Liver (tissue), 9 donors: ENCODE data around the gene CCNB1IP1. TPM values are rescaled to one million over a fixed set of nuclear protein-coding genes. Genes with fewer than 3 reads are reported as not detected.

Experiments
- DNase-seq: peaks from one replicate; pipeline ENCODE4 v3.0.0-alpha.2; 2017; ENCODE audit warnings: low spot score
- H3K27ac ChIP-seq, 2 donors: one replicate each; pipeline ENCODE4 v1.7.0; 2013; ENCODE audit warnings: inconsistent platforms in 2 of 2, low read length in 2 of 2, control low read depth in 1 of 2, low read depth in 1 of 2, mild to moderate bottlenecking in 1 of 2
- H3K27me3 ChIP-seq, 4 donors: one replicate each; pipeline versions ENCODE4 v1.6.1 to v1.7.0; 2013; ENCODE audit warnings: low read length in 3 of 4, inconsistent platforms in 1 of 4, mild to moderate bottlenecking in 1 of 4, moderate library complexity in 1 of 4; ENCODE audit not compliant: control insufficient read depth in 4 of 4, insufficient read depth in 4 of 4
- H3K36me3 ChIP-seq, 4 donors: one replicate each; pipeline versions ENCODE4 v1.6.1 to v1.7.0; 2013; ENCODE audit warnings: low read length in 3 of 4, mild to moderate bottlenecking in 3 of 4, low read depth in 1 of 4, moderate library complexity in 1 of 4; ENCODE audit not compliant: control insufficient read depth in 4 of 4, insufficient read depth in 3 of 4
- H3K4me1 ChIP-seq, 4 donors: one replicate each; pipeline versions ENCODE4 v1.6.1 to v1.7.0; 2013; ENCODE audit warnings: low read length in 3 of 4, mild to moderate bottlenecking in 3 of 4, moderate library complexity in 1 of 4; ENCODE audit not compliant: control insufficient read depth in 4 of 4, insufficient read depth in 4 of 4
- H3K4me3 ChIP-seq, 3 donors: one replicate each; pipeline versions ENCODE4 v1.6.1 to v1.7.0; 2013; ENCODE audit warnings: low read length in 3 of 3, control low read depth in 1 of 3, low read depth in 1 of 3, mild to moderate bottlenecking in 1 of 3
- H3K9ac ChIP-seq, 2 donors: one replicate each; pipeline ENCODE4 v1.7.0; 2013; ENCODE audit warnings: low read length in 2 of 2, mild to moderate bottlenecking in 2 of 2, moderate library complexity in 2 of 2, control low read depth in 1 of 2, low read depth in 1 of 2
- H3K9me3 ChIP-seq, 4 donors: one replicate each; pipeline versions ENCODE4 v1.6.1 to v1.7.0; 2013; ENCODE audit warnings: low read length in 3 of 4; ENCODE audit not compliant: control insufficient read depth in 4 of 4
- EGR1 ChIP-seq, 2 donors: IDR thresholded peaks; 2 replicates each; pipeline ENCODE4 v1.6.1; 2016 to 2018; ENCODE audit warnings: antibody characterized with exemption in 2 of 2, low read depth in 2 of 2
- GABPA ChIP-seq, 2 donors: IDR thresholded peaks in 1 of 2; conservative IDR thresholded peaks in 1 of 2; 2 replicates each; pipeline ENCODE4 v1.6.1; 2016; ENCODE audit warnings: antibody characterized with exemption in 2 of 2, mild to moderate bottlenecking in 1 of 2, moderate library complexity in 1 of 2
- HNF4A ChIP-seq, 2 donors: conservative IDR thresholded peaks; 2 replicates each; pipeline ENCODE4 v1.6.1; 2016; ENCODE audit warnings: antibody characterized with exemption in 2 of 2, mild to moderate bottlenecking in 2 of 2
- HNF4G ChIP-seq: IDR thresholded peaks from 2 replicates; pipeline ENCODE4 v1.6.1; 2016; ENCODE audit warnings: antibody characterized with exemption
- JUND ChIP-seq, 2 donors: IDR thresholded peaks; 2 replicates each; pipeline ENCODE4 v1.6.1; 2016; ENCODE audit warnings: antibody characterized with exemption in 2 of 2
- MAX ChIP-seq: IDR thresholded peaks from 2 replicates; pipeline ENCODE4 v1.6.1; 2016; ENCODE audit warnings: antibody characterized with exemption
- NR2F2 ChIP-seq: IDR thresholded peaks from 2 replicates; pipeline ENCODE4 v1.6.1; 2016; ENCODE audit warnings: antibody characterized with exemption
- RAD21 ChIP-seq, 2 donors: IDR thresholded peaks; 2 replicates each; pipeline ENCODE4 v1.6.1; 2016; ENCODE audit warnings: antibody characterized with exemption in 2 of 2, mild to moderate bottlenecking in 2 of 2
- RXRA ChIP-seq, 2 donors: IDR thresholded peaks; 2 replicates each; pipeline ENCODE4 v1.6.1; 2017 to 2018; ENCODE audit warnings: antibody characterized with exemption in 2 of 2, mild to moderate bottlenecking in 1 of 2
- TAF1 ChIP-seq: conservative IDR thresholded peaks from 2 replicates; pipeline ENCODE4 v1.6.1; 2016; ENCODE audit warnings: antibody characterized with exemption, mild to moderate bottlenecking
- YY1 ChIP-seq: IDR thresholded peaks from 2 replicates; pipeline ENCODE4 v1.6.1; 2016; ENCODE audit warnings: antibody characterized with exemption, mild to moderate bottlenecking
- ZBTB33 ChIP-seq: IDR thresholded peaks from 2 replicates; pipeline ENCODE4 v1.6.1; 2016; ENCODE audit warnings: antibody characterized with exemption
- WGBS: extraction: QIAGEN DNeasy Blood & Tissue Kit; methylation state at CpG from one replicate; pipeline ENCODE4 v1.1.7; 2013; 5-methylcytosine and 5-hydroxymethylcytosine counted together
- polyA plus RNA-seq, 2 donors: library from polyadenylated mRNA; stranded (reverse) in 1 of 2; unstranded in 1 of 2; fragments of 200-250 nt in 1 of 2; fragments of >200 nt in 1 of 2; fragmentation: Nextera tagmentation in 1 of 2; extraction: Ambion mirVana in 1 of 2; gene quantifications; one replicate each; pipeline versions ENCODE4 v1.2.1 to v1.2.3, GENCODE V29; 2013 to 2015
- total RNA-seq, 2 donors: library from RNA; depleted of rRNA; stranded (reverse); fragments of >200 nt; gene quantifications; one replicate each; pipeline ENCODE4 v1.2.3, GENCODE V29; 2014
- TF ChIP-seq, protein P1 (sequence below): IDR thresholded peaks from 2 replicates; pipeline ENCODE4 v1.6.1; 2016; ENCODE audit warnings: antibody characterized with exemption
- TF ChIP-seq, protein P2 (sequence below): fragments of 150-350 bp; IDR thresholded peaks from 2 replicates; pipeline ENCODE4 v1.5.1; 2017; ENCODE audit warnings: improper control_type of control experiment, low read depth, low read length; ENCODE audit not compliant: missing input control
- TF ChIP-seq, protein P3 (sequence below): IDR thresholded peaks from 2 replicates; pipeline ENCODE4 v1.6.1; 2016; ENCODE audit warnings: antibody characterized with exemption, mild to moderate bottlenecking
- donor health status: healthy.
- donor health status: healthy.
- donor health status: healthy.
- donor health status: healthy.
- donor health status: healthy.

CCNB1IP1 gene
- total and polyA plus RNA-seq, 4 donors: 14.5 to 31.0 (median 15.7) TPM

DNA sequence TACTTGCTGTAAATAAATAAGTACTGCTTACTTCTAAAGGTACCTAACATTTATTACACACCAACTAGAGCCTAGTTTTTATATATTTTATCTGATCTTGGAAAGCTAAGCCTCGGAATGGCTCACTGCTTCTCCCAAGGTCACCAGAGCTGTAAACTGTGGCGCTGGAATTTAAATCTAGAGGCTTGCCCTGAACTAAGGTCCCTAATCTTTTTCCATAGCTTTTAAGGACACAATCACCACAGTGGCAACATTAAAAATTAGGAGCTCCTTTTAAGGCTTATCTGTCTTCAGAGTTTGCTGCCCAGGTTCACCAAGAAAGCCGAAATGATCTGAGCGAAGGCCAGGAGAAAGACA lies 670 bp downstream of the CCNB1IP1 start:
- no peak for DNase-seq
- H3K4me3 ChIP-seq: peak overlapping the region; percentile 53 to 98 (median 79)
- peaks cover 9 to 52% (median 45%) of the 10 kb centered on the region in 4 donors for H3K4me1 ChIP-seq
- H3K27ac ChIP-seq: peak overlapping the region; percentile 81 to 97
- H3K36me3 ChIP-seq: peaks cover 0 to 11% (median 1%) of the 10 kb centered on the region in 4 donors
- no peaks in the 10 kb centered on the region for H3K27me3 ChIP-seq
- peak overlapping the region; percentile 52 to 98 for H3K9ac ChIP-seq
- H3K9me3 ChIP-seq: no peaks in the 10 kb centered on the region
- TF ChIP-seq NR2F2 (no peak), TAF1 (no peak)
- WGBS: 8% methylated on average over 4 of the region's 4 CpGs

- Histone ChIP-seq H3K36me3 (peaks cover 2 to 16% (median 6%) of the 10 kb centered on the region in 4 donors), H3K27ac (peak overlapping the region in 1 of 2 donors; percentile 28), H3K9me3 (no peaks in the 10 kb centered on the region), H3K4me3 (peak overlapping the region in 1 of 3 donors; percentile 0), H3K9ac (no peak overlapping the region), H3K27me3 (no peaks in the 10 kb centered on the region), H3K4me1 (peaks cover 9 to 60% (median 52%) of the 10 kb centered on the region in 4 donors)
- TF ChIP-seq MAX: no peak
- no peak for TF ChIP-seq EGR1 (IDR thresholded peaks at IDR 0.05; ENCODE audit: low read depth in 2 of 2)
- no peak for TF ChIP-seq NR2F2
- TF ChIP-seq, protein P1, sequence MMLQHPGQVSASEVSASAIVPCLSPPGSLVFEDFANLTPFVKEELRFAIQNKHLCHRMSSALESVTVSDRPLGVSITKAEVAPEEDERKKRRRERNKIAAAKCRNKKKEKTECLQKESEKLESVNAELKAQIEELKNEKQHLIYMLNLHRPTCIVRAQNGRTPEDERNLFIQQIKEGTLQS: peak; percentile 12
- TF ChIP-seq HNF4A (conservative IDR thresholded peaks at IDR 0.05): no peak
- TF ChIP-seq ZBTB33: no peak
- TF ChIP-seq RAD21 (IDR thresholded peaks at IDR 0.05): no peak
- TF ChIP-seq YY1: no peak
- TF ChIP-seq, protein P2, sequence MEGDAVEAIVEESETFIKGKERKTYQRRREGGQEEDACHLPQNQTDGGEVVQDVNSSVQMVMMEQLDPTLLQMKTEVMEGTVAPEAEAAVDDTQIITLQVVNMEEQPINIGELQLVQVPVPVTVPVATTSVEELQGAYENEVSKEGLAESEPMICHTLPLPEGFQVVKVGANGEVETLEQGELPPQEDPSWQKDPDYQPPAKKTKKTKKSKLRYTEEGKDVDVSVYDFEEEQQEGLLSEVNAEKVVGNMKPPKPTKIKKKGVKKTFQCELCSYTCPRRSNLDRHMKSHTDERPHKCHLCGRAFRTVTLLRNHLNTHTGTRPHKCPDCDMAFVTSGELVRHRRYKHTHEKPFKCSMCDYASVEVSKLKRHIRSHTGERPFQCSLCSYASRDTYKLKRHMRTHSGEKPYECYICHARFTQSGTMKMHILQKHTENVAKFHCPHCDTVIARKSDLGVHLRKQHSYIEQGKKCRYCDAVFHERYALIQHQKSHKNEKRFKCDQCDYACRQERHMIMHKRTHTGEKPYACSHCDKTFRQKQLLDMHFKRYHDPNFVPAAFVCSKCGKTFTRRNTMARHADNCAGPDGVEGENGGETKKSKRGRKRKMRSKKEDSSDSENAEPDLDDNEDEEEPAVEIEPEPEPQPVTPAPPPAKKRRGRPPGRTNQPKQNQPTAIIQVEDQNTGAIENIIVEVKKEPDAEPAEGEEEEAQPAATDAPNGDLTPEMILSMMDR: no peak
- peak in 1 of 2 donors; percentile 18 for TF ChIP-seq RXRA (IDR thresholded peaks at IDR 0.05)
- no peak for DNase-seq
- WGBS: 31% methylated on average over 2 of the region's 2 CpGs
Measured at GRCh38 chr14:20331053-20331613, 1.9 kb downstream of the CCNB1IP1 start.

- WGBS: 40% methylated on average over 2 of the region's 2 CpGs
- Histone ChIP-seq H3K27me3 (no peaks in the 10 kb centered on the region), H3K9ac (no peak overlapping the region), H3K36me3 (peaks cover 2 to 29% (median 18%) of the 10 kb centered on the region in 4 donors), H3K4me1 (peaks cover 9 to 58% (median 52%) of the 10 kb centered on the region in 4 donors), H3K9me3 (no peaks in the 10 kb centered on the region), H3K27ac (peak overlapping the region in 1 of 2 donors; percentile 8), H3K4me3 (no peak overlapping the region)
- DNase-seq: no peak
- TF ChIP-seq HNF4G (no peak), HNF4A (conservative IDR thresholded peaks at IDR 0.05) (no peak), MAX (no peak), RXRA (IDR thresholded peaks at IDR 0.05) (no peak), NR2F2 (no peak), GABPA (IDR thresholded peaks at IDR 0.05 in 1 of 2, conservative IDR thresholded peaks at IDR 0.05 in 1 of 2) (no peak), JUND (IDR thresholded peaks at IDR 0.05) (no peak)
- TF ChIP-seq, protein P3, sequence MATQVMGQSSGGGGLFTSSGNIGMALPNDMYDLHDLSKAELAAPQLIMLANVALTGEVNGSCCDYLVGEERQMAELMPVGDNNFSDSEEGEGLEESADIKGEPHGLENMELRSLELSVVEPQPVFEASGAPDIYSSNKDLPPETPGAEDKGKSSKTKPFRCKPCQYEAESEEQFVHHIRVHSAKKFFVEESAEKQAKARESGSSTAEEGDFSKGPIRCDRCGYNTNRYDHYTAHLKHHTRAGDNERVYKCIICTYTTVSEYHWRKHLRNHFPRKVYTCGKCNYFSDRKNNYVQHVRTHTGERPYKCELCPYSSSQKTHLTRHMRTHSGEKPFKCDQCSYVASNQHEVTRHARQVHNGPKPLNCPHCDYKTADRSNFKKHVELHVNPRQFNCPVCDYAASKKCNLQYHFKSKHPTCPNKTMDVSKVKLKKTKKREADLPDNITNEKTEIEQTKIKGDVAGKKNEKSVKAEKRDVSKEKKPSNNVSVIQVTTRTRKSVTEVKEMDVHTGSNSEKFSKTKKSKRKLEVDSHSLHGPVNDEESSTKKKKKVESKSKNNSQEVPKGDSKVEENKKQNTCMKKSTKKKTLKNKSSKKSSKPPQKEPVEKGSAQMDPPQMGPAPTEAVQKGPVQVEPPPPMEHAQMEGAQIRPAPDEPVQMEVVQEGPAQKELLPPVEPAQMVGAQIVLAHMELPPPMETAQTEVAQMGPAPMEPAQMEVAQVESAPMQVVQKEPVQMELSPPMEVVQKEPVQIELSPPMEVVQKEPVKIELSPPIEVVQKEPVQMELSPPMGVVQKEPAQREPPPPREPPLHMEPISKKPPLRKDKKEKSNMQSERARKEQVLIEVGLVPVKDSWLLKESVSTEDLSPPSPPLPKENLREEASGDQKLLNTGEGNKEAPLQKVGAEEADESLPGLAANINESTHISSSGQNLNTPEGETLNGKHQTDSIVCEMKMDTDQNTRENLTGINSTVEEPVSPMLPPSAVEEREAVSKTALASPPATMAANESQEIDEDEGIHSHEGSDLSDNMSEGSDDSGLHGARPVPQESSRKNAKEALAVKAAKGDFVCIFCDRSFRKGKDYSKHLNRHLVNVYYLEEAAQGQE: no peak
- TF ChIP-seq, protein P2: no peak
- TF ChIP-seq, protein P1: no peak
Measured at GRCh38 chr14:20329355-20329754, 3.7 kb downstream of the CCNB1IP1 start.
